ENCODE measurements around the gene CDCP1.

Gene CDCP1, protein sequence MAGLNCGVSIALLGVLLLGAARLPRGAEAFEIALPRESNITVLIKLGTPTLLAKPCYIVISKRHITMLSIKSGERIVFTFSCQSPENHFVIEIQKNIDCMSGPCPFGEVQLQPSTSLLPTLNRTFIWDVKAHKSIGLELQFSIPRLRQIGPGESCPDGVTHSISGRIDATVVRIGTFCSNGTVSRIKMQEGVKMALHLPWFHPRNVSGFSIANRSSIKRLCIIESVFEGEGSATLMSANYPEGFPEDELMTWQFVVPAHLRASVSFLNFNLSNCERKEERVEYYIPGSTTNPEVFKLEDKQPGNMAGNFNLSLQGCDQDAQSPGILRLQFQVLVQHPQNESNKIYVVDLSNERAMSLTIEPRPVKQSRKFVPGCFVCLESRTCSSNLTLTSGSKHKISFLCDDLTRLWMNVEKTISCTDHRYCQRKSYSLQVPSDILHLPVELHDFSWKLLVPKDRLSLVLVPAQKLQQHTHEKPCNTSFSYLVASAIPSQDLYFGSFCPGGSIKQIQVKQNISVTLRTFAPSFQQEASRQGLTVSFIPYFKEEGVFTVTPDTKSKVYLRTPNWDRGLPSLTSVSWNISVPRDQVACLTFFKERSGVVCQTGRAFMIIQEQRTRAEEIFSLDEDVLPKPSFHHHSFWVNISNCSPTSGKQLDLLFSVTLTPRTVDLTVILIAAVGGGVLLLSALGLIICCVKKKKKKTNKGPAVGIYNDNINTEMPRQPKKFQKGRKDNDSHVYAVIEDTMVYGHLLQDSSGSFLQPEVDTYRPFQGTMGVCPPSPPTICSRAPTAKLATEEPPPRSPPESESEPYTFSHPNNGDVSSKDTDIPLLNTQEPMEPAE

DNA sequence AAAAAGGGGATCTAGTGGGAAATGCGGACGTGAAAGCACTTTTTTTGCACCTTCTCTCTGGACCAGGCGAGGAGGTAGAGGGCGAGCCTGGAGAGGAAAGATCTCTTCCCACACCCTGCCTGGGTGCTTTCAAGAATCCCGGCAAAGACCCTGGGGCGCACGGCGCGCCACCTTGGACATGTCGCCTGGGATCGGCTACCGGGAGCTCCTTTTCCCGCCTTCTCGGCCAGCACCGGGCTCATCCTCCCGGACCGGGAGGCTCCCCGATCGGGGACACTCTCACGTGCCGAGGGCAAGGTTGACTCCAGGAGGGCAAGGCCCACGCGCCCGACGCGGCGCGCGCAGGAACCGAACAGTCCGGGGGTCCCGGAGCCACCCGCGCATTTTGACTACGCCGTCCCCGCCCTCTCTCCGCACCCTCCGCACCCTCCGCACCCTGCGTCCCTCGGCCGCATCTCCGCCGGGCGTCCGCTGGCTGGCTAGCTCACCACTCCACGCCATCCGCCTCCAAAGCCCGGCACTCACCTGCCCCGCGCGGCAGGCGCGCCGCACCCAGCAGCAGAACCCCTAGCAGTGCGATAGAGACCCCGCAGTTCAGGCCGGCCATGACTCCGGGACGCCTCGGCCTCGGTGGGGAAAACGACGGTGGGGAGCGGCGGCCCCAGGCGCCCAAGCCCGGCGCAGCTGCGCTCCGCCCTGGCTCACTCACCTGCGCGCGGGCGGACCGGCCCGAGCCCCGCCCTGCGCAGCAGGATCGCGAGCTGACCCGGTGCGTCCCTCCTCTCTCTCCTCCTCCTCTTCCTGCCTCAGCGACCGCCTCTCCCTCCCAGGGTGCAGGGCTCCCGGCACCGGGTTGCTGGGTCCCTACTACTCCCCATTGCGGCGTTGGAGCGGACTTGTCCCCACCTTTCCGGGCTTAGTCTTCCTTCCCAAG is at the start of gene CDCP1:
TSS of gene CDCP1 (minus strand) at position 698 of the 934 bp plus-strand sequence. CDS start at position 607, 91 bp downstream.
- Histone ChIP-seq H3K27ac (ENCODE audit: low read depth in 2 of 2, low read length in 2 of 2) (peak within 1 kb of the TSS; percentile 92 to 97), H3K27me3 (ENCODE audit: control insufficient read depth in 2 of 2, insufficient read depth in 2 of 2, low read length in 2 of 2) (no peaks in the 10 kb centered on the region), H3K9me3 (ENCODE audit: control insufficient read depth in 2 of 2, low read length in 2 of 2) (no peaks in the 10 kb centered on the region), H3K4me3 (ENCODE audit: low read length in 2 of 2) (peak within 1 kb of the TSS; percentile 88 to 89), H3K36me3 (ENCODE audit: control insufficient read depth in 2 of 2, insufficient read depth in 2 of 2, low read length in 2 of 2) (no peaks in the 10 kb centered on the region), H3K4me1 (ENCODE audit: control insufficient read depth in 2 of 2, insufficient read depth in 2 of 2, low read length in 2 of 2) (peaks cover 3 to 12% of the 10 kb centered on the region in 2 donors), H3K9ac (ENCODE audit: low read depth in 1 of 2, low read length in 2 of 2) (peak within 1 kb of the TSS; percentile 90 to 91)

DNA sequence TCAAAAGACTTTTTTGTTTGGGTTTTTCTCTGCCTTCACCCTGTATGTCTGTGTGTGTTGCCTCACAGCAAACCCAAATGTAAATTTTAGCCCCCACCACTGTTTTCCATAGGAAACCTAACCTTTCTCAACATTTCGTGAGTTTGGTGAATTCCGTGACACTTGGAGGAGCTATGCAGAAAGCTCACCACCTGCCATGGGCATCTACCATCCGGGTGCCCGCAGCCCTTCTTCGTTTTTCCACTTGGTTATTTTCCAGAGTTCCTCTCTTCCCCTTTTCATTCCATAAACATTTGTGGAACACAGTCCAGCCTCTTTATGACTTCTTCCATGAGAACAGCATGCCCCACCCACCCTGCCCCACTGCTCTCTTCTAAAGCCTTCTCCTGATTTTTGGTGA is 48.6 kb upstream of the CDCP1 start:
- Histone ChIP-seq H3K27me3 (ENCODE audit: control insufficient read depth in 2 of 2, insufficient read depth in 2 of 2, low read length in 2 of 2) (peaks cover 0 to 2% of the 10 kb centered on the region in 2 donors), H3K4me1 (ENCODE audit: control insufficient read depth in 2 of 2, insufficient read depth in 2 of 2, low read length in 2 of 2) (peaks cover 0 to 18% of the 10 kb centered on the region in 2 donors), H3K36me3 (ENCODE audit: control insufficient read depth in 2 of 2, insufficient read depth in 2 of 2, low read length in 2 of 2) (no peaks in the 10 kb centered on the region), H3K9ac (ENCODE audit: low read depth in 1 of 2, low read length in 2 of 2) (no peak overlapping the region), H3K9me3 (ENCODE audit: control insufficient read depth in 2 of 2, low read length in 2 of 2) (no peaks in the 10 kb centered on the region), H3K4me3 (ENCODE audit: low read length in 2 of 2) (no peak overlapping the region), H3K27ac (ENCODE audit: low read depth in 2 of 2, low read length in 2 of 2) (no peak overlapping the region)

- Histone ChIP-seq H3K36me3 (ENCODE audit: control insufficient read depth in 2 of 2, insufficient read depth in 2 of 2, low read length in 2 of 2) (no peaks in the 10 kb centered on the region), H3K27ac (ENCODE audit: low read depth in 2 of 2, low read length in 2 of 2) (no peak overlapping the region), H3K4me1 (ENCODE audit: control insufficient read depth in 2 of 2, insufficient read depth in 2 of 2, low read length in 2 of 2) (peaks cover 0 to 13% of the 10 kb centered on the region in 2 donors)
Measured at GRCh38 chr3:45191924-45192417, 45.8 kb upstream of the CDCP1 start.

GRCh38 chr3:45191424-45191823 is 45.2 kb upstream of the CDCP1 start:
- H3K36me3 ChIP-seq (ENCODE audit: control insufficient read depth in 2 of 2, insufficient read depth in 2 of 2, low read length in 2 of 2) = no peaks in the 10 kb centered on the region
- H3K27ac ChIP-seq (ENCODE audit: low read depth in 2 of 2, low read length in 2 of 2) = no peak overlapping the region
- H3K9ac ChIP-seq (ENCODE audit: low read depth in 1 of 2, low read length in 2 of 2) = no peak overlapping the region
- peaks cover 0 to 13% of the 10 kb centered on the region in 2 donors for H3K4me1 ChIP-seq (ENCODE audit: control insufficient read depth in 2 of 2, insufficient read depth in 2 of 2, low read length in 2 of 2)
- H3K4me3 ChIP-seq (ENCODE audit: low read length in 2 of 2) = no peak overlapping the region
- H3K9me3 ChIP-seq (ENCODE audit: control insufficient read depth in 2 of 2, low read length in 2 of 2) = no peaks in the 10 kb centered on the region
- H3K27me3 ChIP-seq (ENCODE audit: control insufficient read depth in 2 of 2, insufficient read depth in 2 of 2, low read length in 2 of 2) = no peaks in the 10 kb centered on the region

More at GRCh38 chr3:45191924-45192417, 45.8 kb upstream of the CDCP1 start:
- no peaks in the 10 kb centered on the region for H3K9me3 ChIP-seq (ENCODE audit: control insufficient read depth in 2 of 2, low read length in 2 of 2)
- no peak overlapping the region for H3K4me3 ChIP-seq (ENCODE audit: low read length in 2 of 2)
- no peak overlapping the region for H3K9ac ChIP-seq (ENCODE audit: low read depth in 1 of 2, low read length in 2 of 2)
- H3K27me3 ChIP-seq (ENCODE audit: control insufficient read depth in 2 of 2, insufficient read depth in 2 of 2, low read length in 2 of 2) = no peaks in the 10 kb centered on the region

DNA sequence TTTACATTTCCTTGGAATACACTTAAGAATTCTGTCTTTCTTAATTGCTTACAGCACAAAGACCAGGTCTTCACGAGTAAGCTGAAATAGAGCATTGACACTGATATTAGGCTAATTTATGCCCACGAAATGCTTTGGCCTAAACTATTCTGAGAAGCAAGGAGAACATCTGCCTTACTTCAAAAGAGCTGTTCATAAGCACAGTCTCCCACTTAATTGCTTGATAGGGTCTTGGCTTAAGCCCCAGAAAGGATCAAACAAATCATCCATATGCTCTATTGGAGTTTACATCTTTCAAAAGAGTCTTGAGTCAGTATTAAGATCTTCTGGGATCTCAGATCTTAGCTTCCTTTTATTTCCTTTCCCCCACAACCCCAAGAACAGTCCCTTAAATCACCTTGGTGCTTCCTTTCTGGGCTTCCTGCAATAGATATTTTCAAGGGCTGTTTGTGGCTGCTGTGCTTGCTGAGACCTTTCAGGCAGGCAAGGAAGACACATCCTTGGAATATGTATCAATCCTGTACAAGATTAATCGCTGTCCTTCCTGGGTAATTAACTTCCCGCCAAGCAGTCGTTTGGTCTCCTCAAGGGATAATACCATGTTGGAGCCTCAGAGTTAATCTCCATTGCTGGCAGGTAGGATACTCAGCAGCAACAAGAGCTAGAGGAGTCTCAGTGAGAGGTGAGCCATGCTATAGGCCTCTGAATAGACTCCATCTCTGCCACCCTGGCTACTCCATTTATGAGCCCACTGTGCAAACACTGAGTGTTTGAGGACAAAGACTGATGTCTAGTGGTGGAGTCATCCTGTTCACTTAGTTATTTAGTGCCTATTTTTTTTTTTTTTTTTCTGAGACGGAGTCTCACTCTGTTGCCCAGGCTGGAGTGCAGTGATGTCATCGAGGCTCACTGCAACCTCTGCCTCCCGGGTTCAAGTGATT is 42.8 kb upstream of the CDCP1 start:
- peaks cover 0 to 10% of the 10 kb centered on the region in 2 donors for H3K4me1 ChIP-seq (ENCODE audit: control insufficient read depth in 2 of 2, insufficient read depth in 2 of 2, low read length in 2 of 2)
- H3K9ac ChIP-seq (ENCODE audit: low read depth in 1 of 2, low read length in 2 of 2) = no peak overlapping the region
- no peak overlapping the region for H3K4me3 ChIP-seq (ENCODE audit: low read length in 2 of 2)
- no peaks in the 10 kb centered on the region for H3K36me3 ChIP-seq (ENCODE audit: control insufficient read depth in 2 of 2, insufficient read depth in 2 of 2, low read length in 2 of 2)
- H3K27ac ChIP-seq (ENCODE audit: low read depth in 2 of 2, low read length in 2 of 2) = no peak overlapping the region
- no peaks in the 10 kb centered on the region for H3K9me3 ChIP-seq (ENCODE audit: control insufficient read depth in 2 of 2, low read length in 2 of 2)
- H3K27me3 ChIP-seq (ENCODE audit: control insufficient read depth in 2 of 2, insufficient read depth in 2 of 2, low read length in 2 of 2) = no peaks in the 10 kb centered on the region

GRCh38 chr3:45187694-45188141 is 41.5 kb upstream of the CDCP1 start:
- no peak overlapping the region for H3K27ac ChIP-seq (ENCODE audit: low read depth in 2 of 2, low read length in 2 of 2)
- H3K4me1 ChIP-seq (ENCODE audit: control insufficient read depth in 2 of 2, insufficient read depth in 2 of 2, low read length in 2 of 2) = peaks cover 8 to 23% of the 10 kb centered on the region in 2 donors
- no peaks in the 10 kb centered on the region for H3K27me3 ChIP-seq (ENCODE audit: control insufficient read depth in 2 of 2, insufficient read depth in 2 of 2, low read length in 2 of 2)

GRCh38 chr3:45186871-45187270 is 40.7 kb upstream of the CDCP1 start:
- peaks cover 13 to 22% of the 10 kb centered on the region in 2 donors for H3K4me1 ChIP-seq (ENCODE audit: control insufficient read depth in 2 of 2, insufficient read depth in 2 of 2, low read length in 2 of 2)
- no peak overlapping the region for H3K4me3 ChIP-seq (ENCODE audit: low read length in 2 of 2)
- H3K36me3 ChIP-seq (ENCODE audit: control insufficient read depth in 2 of 2, insufficient read depth in 2 of 2, low read length in 2 of 2) = no peaks in the 10 kb centered on the region
- H3K27ac ChIP-seq (ENCODE audit: low read depth in 2 of 2, low read length in 2 of 2) = no peak overlapping the region
- H3K9me3 ChIP-seq (ENCODE audit: control insufficient read depth in 2 of 2, low read length in 2 of 2) = no peaks in the 10 kb centered on the region
- H3K27me3 ChIP-seq (ENCODE audit: control insufficient read depth in 2 of 2, insufficient read depth in 2 of 2, low read length in 2 of 2) = no peaks in the 10 kb centered on the region
- H3K9ac ChIP-seq (ENCODE audit: low read depth in 1 of 2, low read length in 2 of 2) = no peak overlapping the region

More at GRCh38 chr3:45187694-45188141, 41.5 kb upstream of the CDCP1 start:
- Histone ChIP-seq H3K36me3 (ENCODE audit: control insufficient read depth in 2 of 2, insufficient read depth in 2 of 2, low read length in 2 of 2) (no peaks in the 10 kb centered on the region), H3K4me3 (ENCODE audit: low read length in 2 of 2) (no peak overlapping the region), H3K9me3 (ENCODE audit: control insufficient read depth in 2 of 2, low read length in 2 of 2) (no peaks in the 10 kb centered on the region), H3K9ac (ENCODE audit: low read depth in 1 of 2, low read length in 2 of 2) (no peak overlapping the region)

GRCh38 chr3:45185461-45185860 is 39.3 kb upstream of the CDCP1 start:
- H3K36me3 ChIP-seq (ENCODE audit: control insufficient read depth in 2 of 2, insufficient read depth in 2 of 2, low read length in 2 of 2) = no peaks in the 10 kb centered on the region
- no peaks in the 10 kb centered on the region for H3K9me3 ChIP-seq (ENCODE audit: control insufficient read depth in 2 of 2, low read length in 2 of 2)
- H3K27ac ChIP-seq (ENCODE audit: low read depth in 2 of 2, low read length in 2 of 2) = no peak overlapping the region
- no peaks in the 10 kb centered on the region for H3K27me3 ChIP-seq (ENCODE audit: control insufficient read depth in 2 of 2, insufficient read depth in 2 of 2, low read length in 2 of 2)
- H3K4me1 ChIP-seq (ENCODE audit: control insufficient read depth in 2 of 2, insufficient read depth in 2 of 2, low read length in 2 of 2) = peaks cover 15 to 26% of the 10 kb centered on the region in 2 donors
- H3K9ac ChIP-seq (ENCODE audit: low read depth in 1 of 2, low read length in 2 of 2) = no peak overlapping the region
- H3K4me3 ChIP-seq (ENCODE audit: low read length in 2 of 2) = no peak overlapping the region
